GM21737 (cell line): Measurements from ENCODE around the gene CNTFR.

Experiments used
- ATAC-seq: cut with Tn5 transposase; IDR thresholded peaks from one replicate; pipeline ENCODE4 v1.9.1; 2021; ENCODE audit warnings: mild to moderate bottlenecking, moderate library complexity; ENCODE audit not compliant: unreplicated experiment

CNTFR gene

GRCh38 chr9:34555936-34556525 lies 33.5 kb downstream of the CNTFR start:
- no peak for ATAC-seq

- no peak for ATAC-seq
Observed at GRCh38 chr9:34555500-34555899, 34.0 kb downstream of the CNTFR start.

GRCh38 chr9:34555002-34555348 lies 34.5 kb downstream of the CNTFR start:
- ATAC-seq = no peak

- ATAC-seq = no peak
Observed at GRCh38 chr9:34554211-34555001, 35.1 kb downstream of the CNTFR start.

GRCh38 chr9:34553511-34554021 lies 36.0 kb downstream of the CNTFR start:
- no peak for ATAC-seq

GRCh38 chr9:34552986-34553385 lies 36.5 kb downstream of the CNTFR start:
- no peak for ATAC-seq

GRCh38 chr9:34552606-34552981 lies 36.9 kb downstream of the CNTFR start:
- ATAC-seq = no peak

GRCh38 chr9:34551751-34552605 lies 37.5 kb downstream of the CNTFR start:
- no peak for ATAC-seq

- ATAC-seq = no peak
Observed at GRCh38 chr9:34550681-34551270, 38.7 kb downstream of the CNTFR start.

- no peak for ATAC-seq
Observed at GRCh38 chr9:34550016-34550680, 39.4 kb downstream of the CNTFR start.

- ATAC-seq = no peak
Observed at GRCh38 chr9:34549407-34549732, 40.2 kb downstream of the CNTFR start.

- no peak for ATAC-seq
Observed at GRCh38 chr9:34547960-34548611, 41.4 kb downstream of the CNTFR start.

- ATAC-seq = no peak
Observed at GRCh38 chr9:34546834-34547827, 42.4 kb downstream of the CNTFR start.

GRCh38 chr9:34546102-34546833 lies 43.3 kb downstream of the CNTFR start:
- no peak for ATAC-seq

GRCh38 chr9:34545497-34545896 lies 44.0 kb downstream of the CNTFR start:
- no peak for ATAC-seq

- no peak for ATAC-seq
Observed at GRCh38 chr9:34544035-34544434, 45.5 kb downstream of the CNTFR start.

GRCh38 chr9:34541540-34541939 lies 48.0 kb downstream of the CNTFR start:
- no peak for ATAC-seq

- no peak for ATAC-seq
Observed at GRCh38 chr9:34540827-34541226, 48.7 kb downstream of the CNTFR start.
